Tibial artery (tissue), 4 donors: ENCODE results near the gene USO1.
"Not testable (repeated sequence)": the region's sequence is repeated elsewhere in the genome, so short reads cannot be mapped to it uniquely, and the experiment has no call there.

ENCODE experiments used
- DNase-seq, 2 donors: peaks; one replicate each; pipeline ENCODE4 v3.0.0-alpha.2; 2019
- H3K27ac ChIP-seq, 2 donors: fragments of 200-600 bp; sonication (generic) in 1 of 2; 1 replicate in 1 of 2; 2 replicates in 1 of 2; pipeline ENCODE4 v1.5.1; 2018 to 2019; ENCODE audit warnings: mild to moderate bottlenecking in 1 of 2
- H3K27me3 ChIP-seq, 2 donors: fragments of 200-600 bp; sonication (generic) in 1 of 2; one replicate each; pipeline versions ENCODE4 v1.5.1 to v1.6.0; 2016 to 2019
- H3K36me3 ChIP-seq, 3 donors: fragments of 200-600 bp; sonication (generic) in 2 of 3; one replicate each; pipeline ENCODE4 v1.5.1; 2016 to 2019; ENCODE audit warnings: mild to moderate bottlenecking in 2 of 3
- H3K4me1 ChIP-seq, 4 donors: fragments of 200-600 bp; sonication (generic) in 2 of 4; 1 replicate in 3 of 4; 2 replicates in 1 of 4; pipeline ENCODE4 v1.5.1; 2016 to 2019
- H3K4me3 ChIP-seq, 2 donors: fragments of 200-600 bp; sonication (generic) in 1 of 2; 1 replicate in 1 of 2; 2 replicates in 1 of 2; pipeline ENCODE4 v1.5.1; 2018 to 2019; ENCODE audit warnings: mild to moderate bottlenecking in 2 of 2
- H3K9me3 ChIP-seq, 3 donors: fragments of 200-600 bp; sonication (generic) in 1 of 3; one replicate each; pipeline ENCODE4 v1.5.1; 2016 to 2019
- CTCF ChIP-seq, 2 experiments: fragments of 200-600 bp in 1 of 2; fragments of 450-650 bp in 1 of 2; IDR thresholded peaks; one replicate each; pipeline ENCODE4 v1.5.1; 2017 to 2019; ENCODE audit warnings: antibody characterized with exemption in 2 of 2, mild to moderate bottlenecking in 1 of 2, moderate library complexity in 1 of 2
- intact Hi-C: fragments of 100-400 bp; cut with DNase I; formaldehyde crosslinking; loops from one replicate; pipeline ENCODE4 v1.15.0; 2023; ENCODE audit warnings: low total_unique reads

The USO1 gene

GRCh38 chr4:75844151-75844662 is 119.8 kb downstream of the USO1 start:
- H3K27ac ChIP-seq, result peak overlapping the region in 1 of 2 donors; percentile 49
- peaks cover 0 to 24% (median 9%) of the 10 kb centered on the region in 4 donors for H3K4me1 ChIP-seq
- peak in 1 of 2 donors; percentile 29 for DNase-seq
- intact Hi-C loops, result no loop called here
- no peak for TF ChIP-seq CTCF (IDR thresholded peaks at IDR 0.05)
- no peaks in the 10 kb centered on the region for H3K36me3 ChIP-seq
- no peaks in the 10 kb centered on the region for H3K27me3 ChIP-seq
- H3K9me3 ChIP-seq, result no peaks in the 10 kb centered on the region
- H3K4me3 ChIP-seq, result no peak overlapping the region

- Histone ChIP-seq H3K27ac (no peak overlapping the region), H3K4me1 (peaks cover 0 to 24% (median 9%) of the 10 kb centered on the region in 4 donors), H3K27me3 (no peaks in the 10 kb centered on the region), H3K36me3 (no peaks in the 10 kb centered on the region), H3K4me3 (no peak overlapping the region), H3K9me3 (no peaks in the 10 kb centered on the region)
- TF ChIP-seq CTCF (IDR thresholded peaks at IDR 0.05), result no peak
- intact Hi-C loops, result no loop called here
- DNase-seq, result no peak
Measured at GRCh38 chr4:75845992-75846391, 121.6 kb downstream of the USO1 start.

- H3K36me3 ChIP-seq, H3K9me3 ChIP-seq, intact Hi-C loops, H3K27ac ChIP-seq, H3K4me3 ChIP-seq, H3K27me3 ChIP-seq: not testable (repeated sequence)
- peaks cover 0 to 23% (median 9%) of the 10 kb centered on the region in 4 donors for H3K4me1 ChIP-seq
- DNase-seq, result peak in 1 of 2 donors; percentile 33
- peak; percentile 52 to 57 for TF ChIP-seq CTCF (IDR thresholded peaks at IDR 0.05)
Measured at GRCh38 chr4:75848171-75848760, 123.9 kb downstream of the USO1 start.

GRCh38 chr4:75848891-75849290 is 124.5 kb downstream of the USO1 start:
- Histone ChIP-seq H3K9me3 (no peaks in the 10 kb centered on the region), H3K36me3 (no peaks in the 10 kb centered on the region), H3K4me1 (peaks cover 0 to 17% (median 9%) of the 10 kb centered on the region in 4 donors), H3K27ac (no peak overlapping the region), H3K4me3 (no peak overlapping the region), H3K27me3 (no peaks in the 10 kb centered on the region)
- intact Hi-C loops, result no loop called here
- DNase-seq, result no peak
- TF ChIP-seq CTCF (IDR thresholded peaks at IDR 0.05), result no peak

- Histone ChIP-seq H3K27ac (no peak overlapping the region), H3K4me3 (no peak overlapping the region), H3K9me3 (no peaks in the 10 kb centered on the region), H3K27me3 (no peaks in the 10 kb centered on the region), H3K4me1 (peaks cover 0 to 11% (median 4%) of the 10 kb centered on the region in 4 donors), H3K36me3 (no peaks in the 10 kb centered on the region)
- DNase-seq, result no peak
- no peak for TF ChIP-seq CTCF (IDR thresholded peaks at IDR 0.05)
- intact Hi-C loops, result no loop called here
Measured at GRCh38 chr4:75849461-75849860, 125.1 kb downstream of the USO1 start.
